Testis (tissue), 2 donors: ENCODE results near the gene IBTK.

ENCODE experiments used
- POLR2A ChIP-seq: fragments of 450-650 bp; IDR thresholded peaks from one replicate; pipeline ENCODE4 v1.6.1; 2017; ENCODE audit warnings: antibody characterized with exemption, mild to moderate bottlenecking, moderate library complexity
- TF ChIP-seq, protein P1 (sequence below), 3 experiments: fragments of 450-650 bp in 2 of 3; fragments of 200-600 bp in 1 of 3; sonication (generic) in 1 of 3; IDR thresholded peaks; one replicate each; pipeline ENCODE4 v1.5.1; 2016 to 2019; ENCODE audit warnings: antibody characterized with exemption in 3 of 3, mild to moderate bottlenecking in 2 of 3, moderate library complexity in 1 of 3

GRCh38 chr6:82268301-82268846 lies 20.8 kb upstream of the IBTK start:
- TF ChIP-seq, protein P1, sequence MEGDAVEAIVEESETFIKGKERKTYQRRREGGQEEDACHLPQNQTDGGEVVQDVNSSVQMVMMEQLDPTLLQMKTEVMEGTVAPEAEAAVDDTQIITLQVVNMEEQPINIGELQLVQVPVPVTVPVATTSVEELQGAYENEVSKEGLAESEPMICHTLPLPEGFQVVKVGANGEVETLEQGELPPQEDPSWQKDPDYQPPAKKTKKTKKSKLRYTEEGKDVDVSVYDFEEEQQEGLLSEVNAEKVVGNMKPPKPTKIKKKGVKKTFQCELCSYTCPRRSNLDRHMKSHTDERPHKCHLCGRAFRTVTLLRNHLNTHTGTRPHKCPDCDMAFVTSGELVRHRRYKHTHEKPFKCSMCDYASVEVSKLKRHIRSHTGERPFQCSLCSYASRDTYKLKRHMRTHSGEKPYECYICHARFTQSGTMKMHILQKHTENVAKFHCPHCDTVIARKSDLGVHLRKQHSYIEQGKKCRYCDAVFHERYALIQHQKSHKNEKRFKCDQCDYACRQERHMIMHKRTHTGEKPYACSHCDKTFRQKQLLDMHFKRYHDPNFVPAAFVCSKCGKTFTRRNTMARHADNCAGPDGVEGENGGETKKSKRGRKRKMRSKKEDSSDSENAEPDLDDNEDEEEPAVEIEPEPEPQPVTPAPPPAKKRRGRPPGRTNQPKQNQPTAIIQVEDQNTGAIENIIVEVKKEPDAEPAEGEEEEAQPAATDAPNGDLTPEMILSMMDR (IDR thresholded peaks at IDR 0.05) = no peak
- TF ChIP-seq POLR2A = no peak
